Osteoblast (primary cell): ENCODE data around the gene MTR. TPM values are rescaled to one million over a fixed set of nuclear protein-coding genes. Genes with fewer than 3 reads are reported as not detected.

Experiments used
- DNase-seq: peaks from one replicate; pipeline ENCODE4 v3.0.0; 2011; ENCODE audit warnings: low spot score, mixed read lengths; ENCODE audit not compliant: insufficient read length; ENCODE audit errors: missing footprints
- H2AFZ ChIP-seq: 2 replicates; pipeline ENCODE4 v1.6.0; 2011; ENCODE audit warnings: mild to moderate bottlenecking, low read length
- H3K27ac ChIP-seq: 2 replicates; pipeline ENCODE4 v1.5.1; 2011; ENCODE audit warnings: mild to moderate bottlenecking, low read depth, low read length, moderate library complexity
- H3K27me3 ChIP-seq: 2 replicates; pipeline ENCODE4 v1.6.0; 2012; ENCODE audit warnings: mild to moderate bottlenecking, control low read depth, inconsistent platforms, low read length, moderate library complexity; ENCODE audit not compliant: insufficient read depth
- H3K36me3 ChIP-seq: 2 replicates; pipeline ENCODE4 v1.5.1; 2011; ENCODE audit warnings: mild to moderate bottlenecking, low read length, control low read depth, moderate library complexity; ENCODE audit not compliant: insufficient read depth
- H3K4me1 ChIP-seq: 2 replicates; pipeline ENCODE4 v1.5.1; 2011; ENCODE audit warnings: mild to moderate bottlenecking, low read length, control low read depth, moderate library complexity; ENCODE audit not compliant: insufficient read depth
- H3K4me2 ChIP-seq: 2 replicates; pipeline ENCODE4 v1.6.0; 2011; ENCODE audit warnings: mild to moderate bottlenecking, low read length; ENCODE audit not compliant: insufficient read depth
- H3K4me3 ChIP-seq: fragments of 200-600 bp; sonication (generic); 3 replicates; pipeline ENCODE4 v1.5.1; 2012; ENCODE audit warnings: mild to moderate bottlenecking, low read length, inconsistent platforms; ENCODE audit not compliant: insufficient read depth
- H3K79me2 ChIP-seq: 2 replicates; pipeline ENCODE4 v1.6.0; 2012; ENCODE audit warnings: mild to moderate bottlenecking, low read length, control low read depth, inconsistent platforms; ENCODE audit not compliant: insufficient read depth
- H3K9me3 ChIP-seq: 2 replicates; pipeline ENCODE4 v1.5.1; 2011; ENCODE audit warnings: low read depth, low read length, control low read depth
- H4K20me1 ChIP-seq: 2 replicates; pipeline ENCODE4 v1.6.0; 2012; ENCODE audit warnings: mild to moderate bottlenecking, low read length, control low read depth; ENCODE audit not compliant: insufficient read depth
- CTCF ChIP-seq: IDR thresholded peaks from 2 replicates; pipeline ENCODE4 v1.5.1; 2011; ENCODE audit warnings: mild to moderate bottlenecking, low read depth, low read length, moderate library complexity; ENCODE audit errors: extremely low read depth
- total RNA-seq: library from RNA; depleted of rRNA; stranded (reverse); fragments of >200 nt; gene quantifications from 2 replicates; pipeline ENCODE4 v1.2.3, GENCODE V29; 2012

Gene MTR
- total RNA-seq, 1 donor: 30.0 TPM

- no peaks in the 10 kb centered on the region for H4K20me1 ChIP-seq
- H3K4me2 ChIP-seq: no peak overlapping the region
- no peak for DNase-seq
- H3K27me3 ChIP-seq: no peaks in the 10 kb centered on the region
- peaks cover 12% of the 10 kb centered on the region for H3K4me1 ChIP-seq
- H2AFZ ChIP-seq: no peak overlapping the region
- no peak overlapping the region for H3K27ac ChIP-seq
- H3K36me3 ChIP-seq: peaks cover 12% of the 10 kb centered on the region
- H3K4me3 ChIP-seq: no peak overlapping the region
- no peaks in the 10 kb centered on the region for H3K9me3 ChIP-seq
- no peak for TF ChIP-seq CTCF
- H3K79me2 ChIP-seq: no peaks in the 10 kb centered on the region
Measured at GRCh38 chr1:236860101-236860500, 65.0 kb downstream of the MTR start.

GRCh38 chr1:236860674-236861073, 65.6 kb downstream of the MTR start:
- H3K4me1 ChIP-seq: peaks cover 12% of the 10 kb centered on the region
- no peak overlapping the region for H3K27ac ChIP-seq
- H3K9me3 ChIP-seq: no peaks in the 10 kb centered on the region
- DNase-seq: no peak
- TF ChIP-seq CTCF: no peak
- no peaks in the 10 kb centered on the region for H4K20me1 ChIP-seq
- no peak overlapping the region for H3K4me3 ChIP-seq
- no peak overlapping the region for H3K4me2 ChIP-seq
- no peak overlapping the region for H2AFZ ChIP-seq
- H3K27me3 ChIP-seq: no peaks in the 10 kb centered on the region
- peaks cover 12% of the 10 kb centered on the region for H3K36me3 ChIP-seq
- H3K79me2 ChIP-seq: no peaks in the 10 kb centered on the region

DNA sequence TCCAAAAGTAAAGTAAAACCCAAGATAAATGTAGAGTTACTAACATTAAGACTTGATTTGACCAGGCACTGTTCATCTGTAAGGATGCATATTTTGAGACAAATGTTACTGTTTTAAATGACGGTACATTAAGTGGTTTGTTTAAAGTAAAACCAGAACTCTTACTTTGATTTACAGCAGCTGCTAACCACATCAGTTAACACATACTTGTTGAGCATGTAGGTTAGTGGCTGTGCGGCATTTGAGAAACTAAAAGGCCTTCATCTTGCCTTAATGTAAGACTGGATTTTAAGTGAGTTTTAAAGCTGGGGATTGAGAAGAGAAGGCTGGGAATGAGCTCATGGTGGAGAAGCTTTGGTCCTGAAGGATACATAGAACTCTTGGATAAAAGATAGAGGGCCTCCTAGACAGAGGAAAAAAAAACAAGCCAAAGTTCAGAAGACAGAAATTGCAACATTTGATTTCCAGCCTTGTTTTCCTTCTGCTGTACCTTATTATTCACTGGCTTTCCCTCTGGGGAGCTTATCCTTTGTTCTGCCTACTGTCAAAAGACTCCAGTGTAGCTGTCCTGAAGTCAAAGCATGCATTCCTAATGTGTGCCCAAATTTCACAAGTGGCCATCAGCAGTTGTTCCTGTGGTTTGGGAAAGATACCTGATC, 66.6 kb downstream of the MTR start:
- Histone ChIP-seq H3K4me2 (no peak overlapping the region), H3K27me3 (no peaks in the 10 kb centered on the region), H3K4me3 (no peak overlapping the region), H4K20me1 (no peaks in the 10 kb centered on the region), H2AFZ (no peak overlapping the region), H3K36me3 (peaks cover 12% of the 10 kb centered on the region), H3K27ac (no peak overlapping the region), H3K9me3 (no peaks in the 10 kb centered on the region), H3K79me2 (no peaks in the 10 kb centered on the region), H3K4me1 (peaks cover 12% of the 10 kb centered on the region)
- DNase-seq: no peak
- no peak for TF ChIP-seq CTCF

DNA sequence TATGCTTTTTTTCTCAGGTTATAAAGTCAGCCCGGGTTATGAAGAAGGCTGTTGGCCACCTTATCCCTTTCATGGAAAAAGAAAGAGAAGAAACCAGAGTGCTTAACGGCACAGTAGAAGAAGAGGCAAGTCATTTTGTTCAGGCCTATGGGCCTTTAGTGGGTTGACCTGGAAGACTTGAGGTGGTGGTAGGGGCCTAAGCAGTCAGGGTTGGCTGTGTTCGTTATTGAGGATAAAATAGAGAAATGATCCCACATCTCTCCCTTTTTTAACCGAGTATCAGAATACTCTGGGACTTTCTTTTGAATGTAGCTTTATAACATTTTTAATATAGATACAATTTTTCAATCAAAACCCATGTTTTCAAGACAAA, 67.1 kb downstream of the MTR start:
- Histone ChIP-seq H3K4me1 (peaks cover 12% of the 10 kb centered on the region), H4K20me1 (no peaks in the 10 kb centered on the region), H3K27ac (no peak overlapping the region), H3K27me3 (no peaks in the 10 kb centered on the region), H3K36me3 (peaks cover 12% of the 10 kb centered on the region), H3K4me2 (no peak overlapping the region), H3K4me3 (no peak overlapping the region), H3K79me2 (no peaks in the 10 kb centered on the region), H3K9me3 (no peaks in the 10 kb centered on the region), H2AFZ (no peak overlapping the region)
- DNase-seq: no peak
- TF ChIP-seq CTCF: no peak
